ENCODE measurements around the gene CACNA1H.

CACNA1H gene

DNA sequence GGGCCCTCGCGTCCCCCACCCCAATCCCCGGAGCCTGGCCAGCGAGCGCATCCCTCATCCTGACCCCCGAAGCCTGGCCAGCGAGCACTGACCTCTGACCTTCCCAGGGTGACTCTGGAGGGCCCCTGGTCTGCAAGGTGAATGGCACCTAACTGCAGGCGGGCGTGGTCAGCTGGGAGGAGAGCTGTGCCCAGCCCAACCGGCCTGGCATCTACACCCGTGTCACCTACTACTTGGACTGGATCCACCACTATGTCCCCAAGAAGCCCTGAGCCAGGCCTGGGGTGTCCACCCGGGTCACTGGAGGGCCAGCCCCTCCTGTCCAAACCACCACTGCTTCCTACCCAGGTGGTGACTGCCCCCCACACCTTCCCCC is 105.3 kb downstream of the CACNA1H start:
- Histone ChIP-seq H3K4me1 (ENCODE audit: low read depth, poor library complexity, severe bottlenecking) (peaks cover 9% of the 10 kb centered on the region), H3K4me2 (no peak overlapping the region), H4K20me1 (ENCODE audit: insufficient read depth) (no peaks in the 10 kb centered on the region), H3K9ac (no peak overlapping the region), H2AFZ (ENCODE audit: low read depth) (no peak overlapping the region), H3K4me3 (IDR thresholded peaks at IDR 0.05; ENCODE audit: insufficient read depth, low read depth, low read length) (no peak overlapping the region), H3K27ac (no peak overlapping the region), H3K36me3 (ENCODE audit: insufficient read depth) (no peaks in the 10 kb centered on the region), H3K79me2 (ENCODE audit: insufficient read depth, low read depth) (no peaks in the 10 kb centered on the region), H3K27me3 (ENCODE audit: insufficient read depth, low read depth) (peaks cover 73% of the 10 kb centered on the region)
- TF ChIP-seq, protein P1, sequence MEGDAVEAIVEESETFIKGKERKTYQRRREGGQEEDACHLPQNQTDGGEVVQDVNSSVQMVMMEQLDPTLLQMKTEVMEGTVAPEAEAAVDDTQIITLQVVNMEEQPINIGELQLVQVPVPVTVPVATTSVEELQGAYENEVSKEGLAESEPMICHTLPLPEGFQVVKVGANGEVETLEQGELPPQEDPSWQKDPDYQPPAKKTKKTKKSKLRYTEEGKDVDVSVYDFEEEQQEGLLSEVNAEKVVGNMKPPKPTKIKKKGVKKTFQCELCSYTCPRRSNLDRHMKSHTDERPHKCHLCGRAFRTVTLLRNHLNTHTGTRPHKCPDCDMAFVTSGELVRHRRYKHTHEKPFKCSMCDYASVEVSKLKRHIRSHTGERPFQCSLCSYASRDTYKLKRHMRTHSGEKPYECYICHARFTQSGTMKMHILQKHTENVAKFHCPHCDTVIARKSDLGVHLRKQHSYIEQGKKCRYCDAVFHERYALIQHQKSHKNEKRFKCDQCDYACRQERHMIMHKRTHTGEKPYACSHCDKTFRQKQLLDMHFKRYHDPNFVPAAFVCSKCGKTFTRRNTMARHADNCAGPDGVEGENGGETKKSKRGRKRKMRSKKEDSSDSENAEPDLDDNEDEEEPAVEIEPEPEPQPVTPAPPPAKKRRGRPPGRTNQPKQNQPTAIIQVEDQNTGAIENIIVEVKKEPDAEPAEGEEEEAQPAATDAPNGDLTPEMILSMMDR (conservative IDR thresholded peaks at IDR 0.05; ENCODE audit: low read depth, low read length), result no peak

DNA sequence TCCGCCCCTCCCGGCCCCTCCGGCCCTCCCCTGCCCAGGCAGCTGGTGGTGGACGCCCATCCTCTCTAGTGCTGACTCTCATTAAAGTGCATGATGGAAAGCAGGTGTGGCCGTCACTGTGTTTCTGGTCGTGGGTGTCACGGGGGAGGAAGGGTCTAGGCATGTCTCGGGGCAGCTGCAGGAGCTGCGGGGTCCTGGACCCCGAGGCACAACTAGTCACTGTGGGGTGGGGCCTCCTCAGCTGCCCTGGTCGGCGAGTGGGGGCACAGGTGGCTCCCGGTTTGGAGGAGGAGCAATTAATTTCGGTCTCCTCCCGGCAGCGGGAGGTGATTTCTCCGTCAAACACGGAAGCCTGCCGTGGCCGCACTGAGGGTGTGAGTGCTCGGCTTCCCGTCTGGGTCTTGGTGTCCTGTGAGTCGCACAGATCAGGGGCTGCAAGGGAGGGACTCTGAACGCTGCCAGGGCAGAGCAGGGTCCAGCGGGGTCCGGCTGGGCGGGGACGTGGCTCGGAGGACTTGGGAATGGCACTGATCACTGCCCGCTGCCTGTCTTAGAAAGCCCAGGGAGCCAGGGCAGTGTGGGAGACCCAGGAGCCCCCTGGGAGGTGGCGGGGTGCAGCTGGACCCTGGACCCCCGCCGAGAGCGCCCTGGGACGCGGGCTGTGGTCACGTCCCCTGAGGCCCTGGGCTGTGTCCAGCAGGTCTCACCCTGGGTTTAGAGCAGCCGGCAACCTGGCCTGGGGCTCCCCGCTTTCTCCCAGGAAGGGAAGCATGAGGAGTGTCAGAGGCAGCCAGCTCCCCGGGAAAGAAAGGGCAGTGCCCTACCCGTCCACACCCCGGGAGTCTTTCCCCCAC is 106.2 kb downstream of the CACNA1H start:
- H3K4me3 ChIP-seq (IDR thresholded peaks at IDR 0.05; ENCODE audit: insufficient read depth, low read depth, low read length), result no peak overlapping the region
- no peak overlapping the region for H3K27ac ChIP-seq
- H3K4me2 ChIP-seq, result peak overlapping the region; percentile 36; the same call in 1 of the 2 replicates

GRCh38 chr16:1259760-1260068 is 106.8 kb downstream of the CACNA1H start:
- Histone ChIP-seq H3K79me2 (ENCODE audit: insufficient read depth, low read depth) (no peaks in the 10 kb centered on the region), H4K20me1 (ENCODE audit: insufficient read depth) (no peaks in the 10 kb centered on the region), H3K4me3 (IDR thresholded peaks at IDR 0.05; ENCODE audit: insufficient read depth, low read depth, low read length) (no peak overlapping the region), H3K27me3 (ENCODE audit: insufficient read depth, low read depth) (peaks cover 83% of the 10 kb centered on the region), H3K9ac (no peak overlapping the region), H3K4me1 (ENCODE audit: low read depth, poor library complexity, severe bottlenecking) (peaks cover 9% of the 10 kb centered on the region), H3K36me3 (ENCODE audit: insufficient read depth) (no peaks in the 10 kb centered on the region), H2AFZ (ENCODE audit: low read depth) (no peak overlapping the region), H3K27ac (no peak overlapping the region), H3K4me2 (no peak overlapping the region)
- TF ChIP-seq, protein P1 (conservative IDR thresholded peaks at IDR 0.05; ENCODE audit: low read depth, low read length), result no peak

More for the DNA sequence above, 106.2 kb downstream of the CACNA1H start:
- Histone ChIP-seq H3K79me2 (ENCODE audit: insufficient read depth, low read depth) (no peaks in the 10 kb centered on the region), H3K27me3 (ENCODE audit: insufficient read depth, low read depth) (peaks cover 82% of the 10 kb centered on the region), H3K4me1 (ENCODE audit: low read depth, poor library complexity, severe bottlenecking) (peaks cover 9% of the 10 kb centered on the region), H3K36me3 (ENCODE audit: insufficient read depth) (no peaks in the 10 kb centered on the region), H2AFZ (ENCODE audit: low read depth) (no peak overlapping the region; the same call in 1 of the 2 replicates), H3K9ac (no peak overlapping the region), H4K20me1 (ENCODE audit: insufficient read depth) (no peaks in the 10 kb centered on the region)
- TF ChIP-seq, protein P1 (conservative IDR thresholded peaks at IDR 0.05; ENCODE audit: low read depth, low read length), result no peak

GRCh38 chr16:1260101-1260680 is 107.3 kb downstream of the CACNA1H start:
- Histone ChIP-seq H3K4me1 (ENCODE audit: low read depth, poor library complexity, severe bottlenecking) (peaks cover 9% of the 10 kb centered on the region), H3K4me2 (no peak overlapping the region), H3K79me2 (ENCODE audit: insufficient read depth, low read depth) (no peaks in the 10 kb centered on the region), H3K36me3 (ENCODE audit: insufficient read depth) (no peaks in the 10 kb centered on the region), H4K20me1 (ENCODE audit: insufficient read depth) (no peaks in the 10 kb centered on the region), H2AFZ (ENCODE audit: low read depth) (no peak overlapping the region), H3K27ac (no peak overlapping the region), H3K27me3 (ENCODE audit: insufficient read depth, low read depth) (peaks cover 84% of the 10 kb centered on the region), H3K4me3 (IDR thresholded peaks at IDR 0.05; ENCODE audit: insufficient read depth, low read depth, low read length) (no peak overlapping the region), H3K9ac (no peak overlapping the region)
- TF ChIP-seq, protein P1 (conservative IDR thresholded peaks at IDR 0.05; ENCODE audit: low read depth, low read length), result no peak
